Fibroblast of peridontal ligament (primary cell): Measurements from ENCODE around the gene PODXL.

ENCODE experiments used
- DNase-seq: peaks from one replicate; pipeline ENCODE4 v3.0.0-alpha.2; 2010; ENCODE audit errors: extremely low read depth

The PODXL gene

DNA sequence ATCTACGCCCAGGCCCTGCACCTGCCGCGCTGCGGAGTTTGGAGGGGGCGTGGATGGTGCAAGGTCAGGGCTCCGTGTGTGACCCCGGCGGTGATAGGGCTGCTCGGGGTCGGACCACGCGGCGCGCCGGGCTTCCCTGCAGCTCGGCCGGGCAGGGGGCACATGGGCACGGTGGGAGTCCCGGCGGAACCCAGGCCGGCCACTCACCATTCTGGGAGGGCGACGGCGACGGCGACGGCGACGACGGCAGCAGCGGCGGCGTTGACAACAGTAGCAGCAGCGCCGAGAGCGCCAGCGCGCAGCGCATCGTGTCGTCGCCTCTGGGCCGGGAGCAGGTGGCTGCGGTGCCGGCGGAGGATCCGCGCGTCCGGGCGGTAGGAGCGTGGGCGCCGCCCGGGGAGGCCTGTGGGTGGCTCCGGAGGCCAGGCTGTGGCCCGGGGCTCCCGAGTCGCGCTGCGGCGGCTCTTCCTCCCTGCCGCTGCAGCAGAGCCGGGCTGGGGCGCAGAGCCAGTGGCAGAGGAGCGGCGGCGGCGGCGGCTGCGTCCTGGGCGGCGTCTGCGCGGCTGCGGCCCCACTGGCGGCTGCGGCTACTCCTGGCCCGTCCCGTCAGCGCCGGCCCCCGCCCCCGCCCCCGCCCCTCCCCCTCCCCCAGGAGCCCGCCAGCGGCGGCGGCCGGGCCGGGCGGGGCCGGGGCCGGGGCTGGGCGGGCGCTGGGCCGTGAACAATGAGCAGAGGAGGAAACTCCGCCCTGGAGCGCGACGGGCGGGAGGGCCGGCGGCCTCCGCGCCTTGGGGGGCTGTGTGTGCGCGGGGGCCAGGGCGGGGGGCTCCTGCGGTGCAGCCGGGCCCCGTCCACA lies at the start of gene PODXL:
PODXL (minus strand) TSS at position 576 of the 856 bp plus-strand sequence; CDS start at position 307, 269 bp downstream.
- DNase-seq = no peak

DNA sequence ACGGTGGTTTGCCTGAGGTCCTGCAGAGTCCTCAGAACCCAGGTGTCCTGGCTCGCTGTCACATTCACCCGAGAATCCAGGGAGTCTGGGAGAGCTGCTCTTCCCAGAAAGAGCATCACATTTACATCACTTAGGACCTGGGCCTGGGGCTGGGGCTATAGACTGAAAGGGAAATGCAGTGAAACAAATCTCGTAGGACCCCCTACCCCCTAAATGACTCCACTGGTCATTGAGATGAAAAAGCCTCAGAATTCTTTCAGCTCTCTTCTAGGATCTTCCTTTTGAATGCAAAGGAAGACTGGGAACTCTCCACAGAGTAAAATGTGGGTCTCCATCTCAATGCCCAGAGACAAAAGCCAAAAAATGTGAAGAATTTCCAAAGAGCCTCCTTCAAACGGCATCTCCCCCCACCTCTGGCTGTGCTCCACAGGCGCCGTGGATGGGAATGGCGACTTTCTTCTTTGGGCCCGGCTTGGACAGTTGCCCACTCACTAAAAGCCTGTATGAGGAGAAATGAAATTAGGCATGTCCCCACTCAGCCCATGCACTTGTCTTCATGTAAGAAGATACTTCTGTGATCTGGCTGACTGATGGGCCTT lies 49.0 kb upstream of the PODXL start:
- DNase-seq = no peak

DNA sequence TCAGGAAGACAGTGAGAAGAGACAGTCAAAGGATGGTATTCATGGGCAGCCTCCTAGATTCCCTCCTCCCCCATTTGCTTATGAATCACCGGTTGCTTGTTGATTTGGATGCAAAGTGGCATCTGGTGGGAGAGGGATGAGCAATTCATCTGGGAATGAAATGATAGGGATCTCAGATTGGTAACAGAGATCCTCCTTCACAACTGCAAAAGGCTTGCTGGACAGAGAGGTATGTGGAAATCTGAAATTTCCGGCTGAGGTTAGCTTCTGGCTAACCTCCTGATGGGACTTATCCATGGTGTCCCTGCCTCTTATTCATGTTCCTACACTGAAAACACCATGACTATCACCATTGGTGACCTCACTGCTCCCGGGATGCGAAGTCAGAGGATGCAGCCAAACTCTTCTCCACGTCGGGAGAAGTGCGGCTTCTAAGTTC lies 48.4 kb upstream of the PODXL start:
- peak; percentile 17 for DNase-seq

DNA sequence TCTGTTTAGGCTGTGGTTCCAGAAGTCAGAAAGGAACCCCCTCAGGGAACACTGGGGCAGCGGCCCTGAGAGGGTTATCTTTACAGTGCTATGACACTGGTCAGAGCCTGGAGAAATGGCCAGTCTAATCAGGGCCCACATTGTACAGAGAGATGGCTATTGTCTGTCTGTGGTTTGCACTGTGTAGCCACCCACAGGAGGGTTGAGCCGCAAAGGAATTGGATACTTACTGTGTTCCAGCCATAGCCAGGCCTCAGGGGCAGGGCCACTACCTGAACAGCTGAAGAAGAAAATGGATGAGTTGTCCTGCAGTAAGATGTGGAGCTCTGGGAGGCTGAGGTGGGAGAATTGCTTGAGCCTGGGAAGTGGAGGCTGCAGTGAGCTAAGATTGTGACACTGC lies 47.5 kb upstream of the PODXL start:
- DNase-seq = no peak

DNA sequence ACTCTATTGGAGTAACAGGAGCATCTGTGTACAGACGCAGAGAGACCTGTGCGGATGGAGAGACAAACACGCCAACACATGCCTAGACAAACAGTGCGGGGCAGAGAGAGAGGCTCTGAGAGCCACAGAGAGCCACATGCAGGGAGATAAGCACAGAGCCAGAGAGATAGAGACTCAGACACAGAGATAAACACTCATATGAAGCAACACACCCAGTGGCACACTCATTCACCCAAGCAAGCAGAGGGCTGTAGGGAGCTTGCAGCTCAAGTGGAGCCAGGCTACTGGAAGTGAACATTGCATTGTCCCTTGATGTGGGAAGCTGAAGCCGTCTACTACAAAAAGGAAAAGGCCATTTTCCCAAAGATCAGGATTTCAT lies 46.6 kb upstream of the PODXL start:
- DNase-seq = no peak

DNA sequence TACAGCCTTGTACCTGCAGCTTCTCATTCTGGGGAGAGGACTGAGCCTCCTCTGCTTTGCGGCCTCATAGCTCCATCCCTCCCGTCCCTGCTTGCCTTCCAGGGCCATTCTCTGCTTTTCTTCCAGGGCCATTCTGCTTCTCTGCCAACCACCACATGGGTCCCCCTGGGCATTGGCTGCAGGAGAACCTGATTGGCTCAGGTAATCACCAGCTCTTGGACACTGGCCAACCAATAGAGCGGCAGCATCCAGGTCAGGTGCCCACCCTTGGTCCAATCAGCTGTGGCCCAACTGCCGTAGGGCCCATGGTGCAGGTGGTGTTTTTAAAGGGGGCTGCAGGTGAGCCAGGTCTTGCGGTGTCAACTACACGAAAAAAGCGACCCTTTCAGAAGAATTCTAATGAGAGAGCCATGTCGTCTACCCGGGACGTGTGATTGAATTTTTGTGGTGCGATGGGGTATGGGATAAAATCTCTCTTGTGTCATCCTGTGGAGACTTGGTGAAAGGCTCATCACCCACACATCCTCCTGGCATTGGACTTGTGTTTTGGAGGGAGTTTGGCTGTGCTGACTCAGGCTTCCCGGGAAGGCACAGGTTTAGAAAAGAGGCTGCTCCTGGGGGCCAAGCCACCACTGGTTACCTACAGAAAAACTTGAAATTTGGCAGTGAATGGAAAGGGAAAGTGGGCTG lies 46.0 kb upstream of the PODXL start:
- no peak for DNase-seq

DNA sequence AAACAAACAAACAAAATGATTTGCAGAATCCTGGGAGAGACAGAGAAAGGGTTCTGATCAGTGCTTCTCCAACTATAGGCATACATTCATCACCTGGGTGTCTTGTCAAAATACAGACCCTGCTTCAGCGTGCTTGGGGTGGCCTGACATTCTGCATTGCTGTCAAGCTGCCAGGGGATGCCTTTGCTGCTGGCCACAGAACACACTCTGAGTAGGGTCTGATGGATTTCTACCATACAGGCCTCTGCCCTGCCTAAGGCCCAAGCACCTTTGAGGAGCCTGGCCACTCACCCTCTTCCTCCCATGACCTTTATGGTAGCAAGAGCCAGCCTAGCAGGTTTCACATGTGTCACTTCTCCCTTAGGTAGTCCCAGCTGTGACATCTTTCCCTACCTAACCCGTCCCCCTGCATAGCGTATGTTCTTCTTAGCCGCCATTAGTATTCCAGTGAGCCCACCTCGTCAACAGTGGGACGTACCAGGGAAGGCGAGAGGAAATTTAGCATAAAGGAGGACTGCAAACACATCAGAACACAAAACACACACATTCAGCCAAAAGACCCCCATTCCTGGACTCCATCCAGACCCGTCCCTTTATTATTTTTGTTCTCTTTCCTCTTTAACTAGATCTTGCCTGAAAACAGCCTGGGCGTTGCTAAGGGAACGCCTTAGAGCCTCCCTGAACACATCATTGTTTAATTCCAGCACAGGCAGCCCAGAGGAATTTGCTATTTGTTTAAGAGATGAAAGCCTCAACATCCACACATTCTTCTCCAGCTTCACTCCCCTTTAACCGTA lies 43.9 kb upstream of the PODXL start:
- DNase-seq = peak; percentile 16

DNA sequence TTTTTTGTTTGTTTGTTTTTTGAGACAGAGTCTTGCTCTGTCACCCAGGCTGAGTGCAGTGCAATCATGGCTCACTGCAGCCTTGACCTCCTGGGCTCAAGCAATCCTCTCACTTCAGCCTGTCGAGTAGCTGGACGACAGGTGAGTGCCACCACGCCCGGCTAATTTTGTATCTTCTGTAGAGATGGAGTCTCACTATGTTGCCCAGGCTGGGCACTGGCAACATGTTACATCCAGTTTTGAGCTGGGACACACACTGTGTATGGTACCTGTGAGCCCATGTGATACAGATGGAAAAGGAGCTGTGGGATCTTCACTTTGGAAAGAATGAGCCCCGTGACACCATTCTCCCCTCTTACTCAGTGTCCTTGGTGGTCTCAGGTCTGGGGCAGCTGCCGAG lies 40.4 kb upstream of the PODXL start:
- no peak for DNase-seq

DNA sequence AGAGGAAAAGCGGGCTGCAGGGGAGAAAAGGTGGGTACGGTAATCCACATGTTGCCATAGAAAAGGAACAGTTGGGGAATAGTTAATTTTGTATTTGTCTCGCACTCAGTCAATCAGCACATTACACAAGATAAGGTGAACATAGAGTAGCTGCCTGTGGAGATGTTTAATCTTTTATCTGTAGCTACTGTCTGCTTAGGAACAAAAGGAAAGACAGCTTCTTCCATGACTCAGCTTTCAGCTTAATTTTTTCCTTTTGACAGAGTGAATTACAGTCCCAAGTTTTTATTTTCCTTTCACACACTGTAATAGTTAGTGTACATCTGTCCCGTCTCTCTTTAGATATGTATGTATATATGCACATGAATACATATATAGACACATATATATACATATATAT lies 39.3 kb upstream of the PODXL start:
- no peak for DNase-seq

DNA sequence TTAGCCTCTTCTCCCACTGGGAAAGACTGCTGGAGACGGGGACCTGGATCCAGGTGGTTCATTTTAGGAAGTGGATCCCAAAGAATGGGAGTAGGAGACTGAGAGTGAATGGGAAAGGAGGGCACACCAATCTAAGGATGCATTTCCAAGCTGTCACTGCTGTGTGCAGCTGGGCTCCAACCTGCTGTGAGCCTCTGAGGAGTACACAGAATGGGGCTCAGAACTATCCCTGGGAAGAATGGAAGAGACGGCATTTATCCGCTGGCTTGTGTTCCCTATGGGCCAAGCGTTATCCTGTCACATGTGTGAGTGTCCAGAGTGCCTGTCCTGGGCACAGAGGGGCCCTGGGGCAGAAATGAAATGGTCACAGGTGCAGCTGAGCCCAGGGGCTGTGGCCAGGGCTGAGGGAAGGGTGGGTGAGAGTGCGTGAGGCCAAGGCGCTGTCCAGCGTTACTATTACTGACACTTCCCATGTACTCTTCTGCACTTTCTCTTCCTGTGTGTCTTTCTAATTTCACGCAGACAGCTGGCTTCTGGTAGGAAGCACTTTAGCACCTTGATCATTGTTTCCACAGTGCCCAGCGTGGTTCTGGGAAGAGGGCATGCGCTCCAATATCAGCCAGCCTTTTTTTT lies 35.4 kb upstream of the PODXL start:
- DNase-seq = no peak

DNA sequence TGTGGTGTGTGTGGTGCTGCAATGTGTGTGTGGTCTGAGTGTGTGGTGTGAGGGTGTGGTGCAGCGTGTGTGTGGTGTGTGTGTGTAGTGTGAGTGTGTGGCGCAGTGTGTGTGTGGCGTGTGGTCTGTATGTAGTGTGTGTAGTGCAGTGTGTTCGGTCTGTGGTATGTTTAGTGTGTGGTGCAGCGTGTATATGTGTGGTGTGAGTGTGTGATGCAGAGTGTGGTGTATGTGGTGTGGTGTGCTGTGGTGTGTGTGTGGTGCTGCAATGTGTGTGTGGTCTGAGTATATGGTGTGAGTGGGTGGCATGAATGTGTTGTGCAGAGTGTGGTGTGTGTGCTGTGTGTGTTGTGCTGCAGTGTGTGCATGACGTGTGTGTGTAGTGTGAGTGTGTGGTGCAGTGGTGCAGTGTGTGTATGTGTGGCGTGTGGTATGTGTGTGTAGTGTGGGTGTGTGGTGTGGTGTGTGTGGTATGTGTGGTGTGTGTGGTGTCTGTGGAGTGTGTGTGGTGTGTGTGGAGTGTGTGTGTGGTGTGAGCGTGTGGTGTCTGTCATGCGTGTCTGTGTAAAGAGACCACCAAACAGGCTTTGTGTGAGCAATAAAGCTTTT lies 31.0 kb upstream of the PODXL start:
- DNase-seq = no peak

DNA sequence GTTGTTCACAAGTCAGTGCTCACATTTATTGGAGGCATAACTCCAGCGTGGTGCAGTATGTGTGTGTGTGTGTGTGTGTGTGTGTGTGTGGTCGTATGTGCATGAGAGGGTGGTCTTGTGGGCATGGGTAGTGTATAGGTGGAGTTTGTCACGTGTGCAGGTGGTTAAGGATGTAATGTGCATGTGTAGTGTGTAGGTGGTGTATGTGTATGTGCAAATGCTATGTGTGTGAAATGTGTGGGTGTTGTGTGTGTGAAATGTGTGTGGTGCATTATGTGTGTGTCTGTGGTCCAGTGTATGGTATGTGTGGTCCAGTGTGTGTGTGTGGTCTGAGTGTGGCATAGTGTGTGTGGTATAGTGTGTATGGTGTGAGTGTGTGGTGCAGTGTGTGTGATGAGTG lies 30.3 kb upstream of the PODXL start:
- DNase-seq = no peak

DNA sequence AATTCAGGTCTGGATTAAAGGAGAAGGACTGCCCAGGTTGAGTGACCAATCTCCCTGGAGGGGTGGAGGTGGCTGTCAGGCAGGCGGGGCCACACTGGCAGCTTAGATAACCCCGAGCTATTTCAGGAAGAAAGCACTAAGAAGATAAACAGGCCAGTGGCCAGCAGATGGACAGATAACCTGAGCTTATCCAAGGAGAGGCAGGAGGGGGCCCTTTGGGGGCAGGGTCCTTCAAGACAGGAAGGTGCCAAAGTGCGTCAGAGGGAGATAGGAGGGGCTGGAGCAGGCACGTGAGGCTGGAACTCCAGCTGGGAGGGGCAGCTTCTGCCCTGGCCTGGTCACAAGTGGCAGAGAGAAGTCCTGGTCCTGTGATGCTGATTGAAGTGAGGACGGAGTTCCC lies 29.8 kb upstream of the PODXL start:
- DNase-seq = no peak

DNA sequence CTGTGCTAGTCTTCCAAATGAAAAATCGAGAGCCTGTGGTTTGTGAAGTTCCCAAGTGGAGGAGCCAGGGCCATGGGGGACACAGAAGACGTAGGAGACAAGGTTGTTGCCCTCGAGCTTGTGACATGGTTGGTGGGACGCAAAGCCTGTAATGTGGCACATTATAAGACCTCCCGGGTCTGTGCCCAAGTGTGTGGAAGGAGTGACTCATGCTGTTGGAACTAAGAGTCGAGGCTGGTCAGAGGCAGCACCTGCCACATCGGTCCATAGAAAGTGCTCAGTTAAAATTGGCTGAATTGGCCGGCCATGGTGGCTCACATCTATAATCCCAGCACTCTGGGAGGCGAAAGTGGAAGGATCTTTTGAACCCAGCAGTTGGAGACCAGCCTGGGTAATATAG lies 27.0 kb upstream of the PODXL start:
- DNase-seq = no peak

DNA sequence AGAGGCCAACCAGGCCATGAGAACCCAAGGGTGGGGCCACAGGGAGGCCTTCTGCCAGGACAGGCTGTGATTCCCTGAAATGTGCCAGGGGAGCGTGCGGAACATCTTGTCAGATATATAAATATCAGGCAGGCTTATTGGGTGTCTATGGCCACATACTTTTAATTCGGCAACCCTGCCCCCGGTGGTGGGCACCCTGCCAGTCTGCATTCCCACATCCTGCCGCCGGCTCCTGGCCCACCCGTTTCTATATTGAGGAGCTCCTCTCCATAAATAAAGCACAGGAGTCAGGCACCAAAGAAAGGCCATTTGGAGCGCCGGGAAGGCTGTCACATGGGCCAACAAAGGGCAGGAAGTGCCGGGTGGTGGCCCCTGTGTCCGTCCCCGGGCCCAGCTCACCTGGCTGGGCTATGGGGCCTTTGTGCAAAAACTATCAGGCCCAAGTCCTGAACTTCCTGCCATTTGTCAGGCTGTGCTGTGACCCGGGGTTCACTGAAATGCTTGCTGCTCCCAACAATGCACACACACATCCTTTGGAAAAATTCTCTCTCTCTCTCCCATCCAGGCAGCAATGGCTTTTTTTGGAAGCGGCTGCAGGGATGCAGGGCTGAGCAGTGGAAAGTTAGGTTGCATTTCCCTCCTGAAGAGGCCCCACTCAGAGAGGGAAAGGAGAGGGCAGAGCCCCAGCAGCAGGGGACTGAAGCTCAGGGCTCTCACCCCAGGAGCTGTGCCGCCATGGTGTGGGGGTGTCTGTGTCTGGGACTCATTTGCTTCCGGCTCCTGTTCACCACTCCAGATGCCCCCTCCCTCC lies 25.0 kb upstream of the PODXL start:
- no peak for DNase-seq

DNA sequence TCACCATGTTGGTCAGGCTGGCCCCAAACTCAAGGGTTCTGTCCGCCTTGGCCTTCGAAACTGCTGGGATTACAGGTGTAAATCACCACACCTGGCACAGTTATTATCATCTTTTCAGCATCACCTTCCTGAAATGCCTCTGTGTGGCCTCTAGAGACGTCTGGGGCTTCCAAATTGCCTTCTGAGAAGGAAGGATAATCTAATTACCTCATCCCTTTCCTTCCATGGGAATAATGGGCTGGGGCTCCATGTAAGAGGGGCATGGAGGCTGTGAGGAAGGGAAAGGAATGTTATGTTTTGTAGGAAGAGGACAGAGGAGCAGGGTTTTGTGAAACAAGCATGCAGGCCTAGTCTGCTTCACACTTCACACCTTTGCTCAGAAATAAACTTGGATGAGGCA lies 22.2 kb upstream of the PODXL start:
- no peak for DNase-seq

DNA sequence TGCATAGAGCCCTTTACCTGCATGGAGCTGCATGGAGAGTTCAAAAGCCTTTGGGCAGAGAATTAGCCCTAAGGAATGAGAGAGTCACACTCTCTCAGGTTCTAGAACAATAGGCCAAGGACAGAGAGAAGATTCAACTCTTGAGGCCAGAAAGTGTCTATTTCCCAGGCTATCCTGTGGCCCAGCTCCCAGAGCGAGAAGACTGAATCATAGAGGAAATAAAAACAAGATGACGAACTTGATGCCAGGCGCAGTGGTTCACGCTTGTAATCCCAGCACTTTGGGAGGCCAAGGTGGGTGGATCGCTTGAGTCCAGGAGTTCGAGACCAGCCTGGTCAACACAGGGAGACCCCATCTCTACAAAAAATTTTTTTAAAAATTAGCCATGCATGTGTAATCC lies 18.3 kb upstream of the PODXL start:
- no peak for DNase-seq

DNA sequence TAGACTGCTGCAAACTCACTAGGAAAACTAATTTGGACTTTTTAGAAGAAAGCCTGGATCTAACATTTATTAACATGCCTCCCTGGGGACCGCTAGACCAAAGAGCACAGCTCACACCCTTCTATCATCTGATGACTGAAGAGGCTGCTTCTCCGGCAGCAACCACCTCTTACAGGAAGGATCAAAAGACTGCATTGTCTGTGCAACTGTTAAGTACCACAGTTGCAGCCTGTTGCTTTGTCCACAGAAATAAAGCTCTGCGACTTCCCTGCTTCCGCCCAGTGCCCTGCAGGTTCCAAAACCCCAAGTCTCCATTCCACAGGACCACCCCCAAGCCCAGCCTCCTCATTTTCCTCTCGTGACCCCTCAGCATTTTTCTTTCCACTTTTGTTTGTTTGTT lies 14.0 kb upstream of the PODXL start:
- no peak for DNase-seq

DNA sequence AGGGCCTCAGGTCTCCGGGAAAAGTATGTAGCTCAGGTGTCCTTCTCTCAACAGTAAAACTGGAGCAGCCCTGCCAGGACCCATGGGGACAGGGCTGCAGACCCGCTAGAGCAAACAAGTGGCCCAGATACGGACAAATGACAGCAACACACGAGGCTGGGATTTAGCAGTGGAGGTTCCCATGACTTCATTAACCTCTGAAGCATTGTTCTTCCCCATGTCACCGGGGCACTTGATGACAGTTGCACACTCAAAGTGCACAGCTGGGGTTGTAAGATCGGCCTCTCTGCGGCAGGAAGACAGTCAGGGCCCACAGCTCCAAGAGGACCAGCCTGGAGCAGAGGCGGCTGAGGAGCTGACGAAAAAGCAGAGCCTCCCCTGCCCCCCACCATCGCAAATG lies 12.5 kb upstream of the PODXL start:
- DNase-seq = no peak

DNA sequence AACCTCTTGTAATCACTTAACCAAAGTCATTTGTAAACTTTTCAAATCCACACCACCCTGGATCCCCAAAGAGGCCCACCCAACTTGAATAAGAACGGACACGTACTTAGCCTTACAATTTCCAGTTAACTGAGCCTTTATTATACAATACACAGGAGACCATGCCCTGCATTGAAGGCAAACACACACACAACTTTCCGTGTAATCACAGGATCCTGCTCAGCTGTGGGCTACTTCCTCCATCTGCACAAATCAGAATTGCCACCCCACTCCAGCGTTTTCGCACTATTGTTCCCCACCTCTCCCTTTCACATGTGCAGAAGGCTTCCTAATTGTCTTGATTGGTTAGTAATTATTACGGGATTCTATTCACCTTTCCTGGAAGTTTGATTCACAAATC lies 12.1 kb upstream of the PODXL start:
- no peak for DNase-seq
